ENCODE results near the gene PIEZO2.

- TF ChIP-seq POLR2A (IDR thresholded peaks at IDR 0.05): no peak
- no peak for TF ChIP-seq CTCF (IDR thresholded peaks at IDR 0.05 in 4 of 5, conservative IDR thresholded peaks at IDR 0.05 in 1 of 5)
Measured at GRCh38 chr18:11108947-11109346, 40.4 kb downstream of the PIEZO2 start.
